GM21825 (cell line): ENCODE data around the gene NFYC.
A peak's percentile ranks its signal among the peaks of the same experiment; 100 is the strongest.

Experiments
- ATAC-seq: cut with Tn5 transposase; IDR thresholded peaks from one replicate; pipeline ENCODE4 v1.9.1; 2021; ENCODE audit warnings: mild to moderate bottlenecking, moderate library complexity; ENCODE audit not compliant: unreplicated experiment

The NFYC gene

DNA sequence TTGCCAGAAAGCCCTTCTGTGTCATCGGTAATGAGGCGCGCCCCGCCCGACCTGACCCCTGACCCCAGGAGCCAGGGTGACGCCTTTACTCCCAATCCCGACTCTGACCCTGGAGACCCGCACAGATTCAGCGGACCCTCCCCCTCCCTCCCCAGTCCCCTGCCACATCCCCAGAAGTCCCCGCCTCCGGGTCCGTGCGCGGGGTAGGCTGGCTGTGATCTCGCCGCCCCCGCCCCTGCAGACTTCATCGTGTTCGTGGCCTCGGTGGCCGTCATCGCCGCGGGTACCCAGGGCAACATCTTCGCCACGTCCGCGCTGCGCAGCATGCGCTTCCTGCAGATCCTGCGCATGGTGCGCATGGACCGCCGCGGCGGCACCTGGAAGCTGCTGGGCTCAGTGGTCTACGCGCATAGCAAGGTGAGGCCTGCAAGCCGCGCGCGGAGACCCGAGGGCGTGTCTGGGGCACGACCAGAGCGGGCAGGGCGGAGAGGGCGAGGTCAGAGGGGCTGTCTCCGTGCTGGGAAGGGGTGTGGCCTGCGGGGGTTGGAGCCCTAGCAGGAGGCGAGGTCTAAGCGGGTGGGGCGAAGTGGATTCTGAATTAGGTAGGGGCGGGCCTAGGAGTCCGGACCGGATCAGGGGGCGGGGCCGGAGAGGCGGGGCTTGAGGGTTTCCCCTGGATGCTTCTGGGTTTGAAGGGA lies 126.9 kb downstream of the NFYC start:
- peak; percentile 89 for ATAC-seq

DNA sequence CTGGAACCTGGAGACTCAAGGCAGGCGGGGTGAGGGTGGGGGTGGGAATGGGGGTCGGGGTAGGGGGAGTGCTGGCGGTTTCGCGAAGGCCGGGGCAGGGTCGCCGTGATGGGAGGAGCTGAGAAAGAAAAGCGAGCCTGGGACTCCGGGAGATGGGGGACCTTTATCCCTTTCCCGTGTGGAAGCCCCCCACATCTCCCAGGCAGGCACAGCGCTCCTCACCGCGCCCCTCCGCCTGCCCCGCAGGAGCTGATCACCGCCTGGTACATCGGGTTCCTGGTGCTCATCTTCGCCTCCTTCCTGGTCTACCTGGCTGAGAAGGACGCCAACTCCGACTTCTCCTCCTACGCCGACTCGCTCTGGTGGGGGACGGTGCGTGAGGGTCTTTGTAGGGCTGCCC lies 127.6 kb downstream of the NFYC start:
- ATAC-seq, result no peak

GRCh38 chr1:40820251-40820797 lies 128.8 kb downstream of the NFYC start:
- no peak for ATAC-seq
